Upper lobe of right lung (tissue), 1 donor: ENCODE measurements around the gene ZDHHC24. TPM values are rescaled to one million over a fixed set of nuclear protein-coding genes. Genes with fewer than 3 reads are reported as not detected.
A peak's percentile ranks its signal among the peaks of the same experiment; 100 is the strongest.

Experiments used
- ATAC-seq: fragments of 200-7000 bp; cut with Tn5 transposase; one replicate; pipeline ENCODE4 v1.9.1; 2020; ENCODE audit warnings: mild to moderate bottlenecking, moderate library complexity
- DNase-seq: peaks from one replicate; pipeline ENCODE4 v3.0.0-alpha.2; 2020
- H3K27ac ChIP-seq: fragments of 200-600 bp; one replicate; pipeline ENCODE4 v1.8.0; 2022
- H3K27me3 ChIP-seq: fragments of 200-600 bp; one replicate; pipeline ENCODE4 v1.8.0; 2022; ENCODE audit warnings: mild to moderate bottlenecking
- H3K36me3 ChIP-seq: fragments of 200-600 bp; one replicate; pipeline ENCODE4 v1.8.0; 2022
- H3K4me1 ChIP-seq: fragments of 200-600 bp; one replicate; pipeline ENCODE4 v1.8.0; 2022
- H3K4me3 ChIP-seq: fragments of 200-600 bp; one replicate; pipeline ENCODE4 v1.8.0; 2022; ENCODE audit warnings: mild to moderate bottlenecking
- H3K9me3 ChIP-seq: fragments of 200-600 bp; one replicate; pipeline ENCODE4 v1.8.0; 2022
- intact Hi-C: fragments of 100-400 bp; cut with DNase I; formaldehyde crosslinking; loops from one replicate; pipeline ENCODE4 v1.11.0; 2022
- total RNA-seq: library from RNA; stranded (reverse); fragmentation: NEBNext Ultra II Directional; extraction: Animal tissue kit (Norgen Biotek cat#: 25700); gene quantifications from one replicate; pipeline ENCODE4 v1.2.1, GENCODE V29; 2021
- TF ChIP-seq, protein P1 (sequence below): fragments of 200-600 bp; IDR thresholded peaks from one replicate; pipeline ENCODE4 v1.8.0; 2022; ENCODE audit warnings: antibody characterized with exemption
- donor health status: DM: no; HTN: yes; CAD: no; lungs with severe emphysema.

ZDHHC24 gene
- total RNA-seq, 1 donor from 2014 or later, result 14.5 TPM

DNA sequence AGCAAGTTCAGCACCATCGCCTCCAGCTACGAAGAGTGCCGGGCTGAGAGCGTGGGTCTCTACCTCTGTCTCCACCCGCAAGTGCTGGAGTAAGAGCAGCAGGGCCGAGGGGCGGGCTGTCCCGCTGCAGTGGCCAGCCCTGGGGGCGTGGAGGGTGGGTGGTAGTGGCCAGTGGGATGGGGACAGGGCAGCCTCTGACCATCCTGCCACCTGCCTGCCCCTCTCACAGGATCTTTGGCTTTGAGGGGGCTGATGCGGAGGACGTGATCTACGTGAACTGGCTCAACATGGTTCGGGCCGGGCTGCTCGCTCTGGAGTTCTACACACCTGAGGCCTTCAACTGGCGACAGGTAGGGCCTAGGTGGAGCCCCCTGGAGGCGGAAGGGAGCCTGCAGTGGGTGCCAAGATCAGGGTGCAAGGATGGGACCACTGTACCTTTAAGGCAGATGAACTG is 50.4 kb downstream of the ZDHHC24 start:
- TF ChIP-seq, protein P1, sequence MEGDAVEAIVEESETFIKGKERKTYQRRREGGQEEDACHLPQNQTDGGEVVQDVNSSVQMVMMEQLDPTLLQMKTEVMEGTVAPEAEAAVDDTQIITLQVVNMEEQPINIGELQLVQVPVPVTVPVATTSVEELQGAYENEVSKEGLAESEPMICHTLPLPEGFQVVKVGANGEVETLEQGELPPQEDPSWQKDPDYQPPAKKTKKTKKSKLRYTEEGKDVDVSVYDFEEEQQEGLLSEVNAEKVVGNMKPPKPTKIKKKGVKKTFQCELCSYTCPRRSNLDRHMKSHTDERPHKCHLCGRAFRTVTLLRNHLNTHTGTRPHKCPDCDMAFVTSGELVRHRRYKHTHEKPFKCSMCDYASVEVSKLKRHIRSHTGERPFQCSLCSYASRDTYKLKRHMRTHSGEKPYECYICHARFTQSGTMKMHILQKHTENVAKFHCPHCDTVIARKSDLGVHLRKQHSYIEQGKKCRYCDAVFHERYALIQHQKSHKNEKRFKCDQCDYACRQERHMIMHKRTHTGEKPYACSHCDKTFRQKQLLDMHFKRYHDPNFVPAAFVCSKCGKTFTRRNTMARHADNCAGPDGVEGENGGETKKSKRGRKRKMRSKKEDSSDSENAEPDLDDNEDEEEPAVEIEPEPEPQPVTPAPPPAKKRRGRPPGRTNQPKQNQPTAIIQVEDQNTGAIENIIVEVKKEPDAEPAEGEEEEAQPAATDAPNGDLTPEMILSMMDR, result peak; percentile 18
- no peaks in the 10 kb centered on the region for H3K9me3 ChIP-seq
- peaks cover 56% of the 10 kb centered on the region for H3K36me3 ChIP-seq
- H3K27me3 ChIP-seq, result no peaks in the 10 kb centered on the region
- H3K27ac ChIP-seq, result no peak overlapping the region
- ATAC-seq (no peak), DNase-seq (no peak)
- intact Hi-C loops, result no loop called here
- no peak overlapping the region for H3K4me3 ChIP-seq
- H3K4me1 ChIP-seq, result no peaks in the 10 kb centered on the region

DNA sequence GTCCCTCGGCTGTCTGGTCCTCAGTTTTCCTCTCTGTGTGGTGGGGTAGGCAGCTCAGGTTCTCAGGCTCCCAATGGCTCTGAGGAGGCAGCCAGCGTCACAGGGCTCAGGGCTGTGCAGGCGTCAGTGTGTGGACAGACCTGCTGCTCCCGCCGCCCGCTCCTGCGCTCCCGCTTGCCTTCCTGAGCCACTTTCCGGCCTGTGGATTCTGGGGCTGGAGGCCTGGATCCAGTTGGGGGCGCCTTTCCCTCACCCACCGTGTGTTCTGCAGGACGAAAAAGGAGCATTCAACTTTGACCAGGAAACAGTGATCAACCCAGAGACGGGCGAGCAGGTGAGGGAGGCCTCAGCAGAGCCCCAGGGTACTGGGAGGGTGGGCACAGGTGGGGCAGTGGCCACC is 50.9 kb downstream of the ZDHHC24 start:
- peaks cover 56% of the 10 kb centered on the region for H3K36me3 ChIP-seq
- TF ChIP-seq, protein P1, result no peak
- DNase-seq (no peak), ATAC-seq (no peak)
- H3K9me3 ChIP-seq, result no peaks in the 10 kb centered on the region
- H3K4me1 ChIP-seq, result no peaks in the 10 kb centered on the region
- H3K27ac ChIP-seq, result no peak overlapping the region
- intact Hi-C loops, result no loop called here
- H3K4me3 ChIP-seq, result no peak overlapping the region
- no peaks in the 10 kb centered on the region for H3K27me3 ChIP-seq

DNA sequence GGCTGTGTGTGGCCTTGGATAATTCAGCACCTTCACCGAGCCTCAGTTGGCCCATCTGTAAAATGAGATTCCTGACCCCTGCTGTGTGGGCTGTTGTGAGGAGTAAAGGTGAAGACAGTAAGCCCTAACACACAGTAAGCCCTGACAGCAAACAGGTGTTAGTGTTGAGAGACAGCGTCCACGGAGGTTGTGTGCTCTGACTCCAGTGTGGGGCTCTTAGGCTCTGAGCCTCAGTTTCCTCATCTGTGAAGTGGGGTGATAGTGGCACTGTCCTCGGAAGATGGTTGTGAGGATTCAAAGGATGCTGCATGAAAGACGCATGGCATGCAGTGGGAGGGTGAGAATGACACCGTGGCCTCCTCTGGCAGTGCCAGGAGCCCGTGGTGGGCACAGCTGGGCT is 51.4 kb downstream of the ZDHHC24 start:
- Histone ChIP-seq H3K27me3 (no peaks in the 10 kb centered on the region), H3K4me3 (no peak overlapping the region), H3K27ac (no peak overlapping the region), H3K9me3 (no peaks in the 10 kb centered on the region), H3K36me3 (peaks cover 56% of the 10 kb centered on the region), H3K4me1 (no peaks in the 10 kb centered on the region)
- ATAC-seq, result no peak
- DNase-seq, result no peak
- TF ChIP-seq, protein P1, result no peak
- intact Hi-C loops, result no loop called here

DNA sequence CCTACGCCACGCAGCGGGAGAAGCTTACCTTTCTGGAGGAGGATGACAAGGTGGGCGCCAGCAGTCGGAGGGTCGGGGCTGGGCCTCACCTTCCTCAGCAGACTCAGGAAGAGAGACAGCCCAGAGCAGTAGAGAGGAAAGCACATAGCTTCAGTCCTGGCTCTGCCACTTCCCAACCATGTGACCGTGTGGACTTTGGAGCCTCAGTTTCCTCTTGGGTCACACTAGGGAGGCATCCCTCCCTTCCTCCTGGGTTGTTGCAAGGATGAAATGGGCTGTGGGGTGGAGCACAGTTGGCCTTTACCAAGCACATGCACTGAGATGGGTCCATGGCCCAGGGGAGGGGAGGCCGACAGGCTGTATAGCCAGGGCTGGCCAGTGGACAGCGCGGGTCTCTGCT is 52.7 kb downstream of the ZDHHC24 start:
- intact Hi-C loops, result no loop called here
- no peak for DNase-seq
- Histone ChIP-seq H3K36me3 (peaks cover 55% of the 10 kb centered on the region), H3K4me1 (no peaks in the 10 kb centered on the region), H3K4me3 (no peak overlapping the region), H3K9me3 (no peaks in the 10 kb centered on the region), H3K27me3 (no peaks in the 10 kb centered on the region), H3K27ac (no peak overlapping the region)
- ATAC-seq, result no peak
- TF ChIP-seq, protein P1, result no peak

DNA sequence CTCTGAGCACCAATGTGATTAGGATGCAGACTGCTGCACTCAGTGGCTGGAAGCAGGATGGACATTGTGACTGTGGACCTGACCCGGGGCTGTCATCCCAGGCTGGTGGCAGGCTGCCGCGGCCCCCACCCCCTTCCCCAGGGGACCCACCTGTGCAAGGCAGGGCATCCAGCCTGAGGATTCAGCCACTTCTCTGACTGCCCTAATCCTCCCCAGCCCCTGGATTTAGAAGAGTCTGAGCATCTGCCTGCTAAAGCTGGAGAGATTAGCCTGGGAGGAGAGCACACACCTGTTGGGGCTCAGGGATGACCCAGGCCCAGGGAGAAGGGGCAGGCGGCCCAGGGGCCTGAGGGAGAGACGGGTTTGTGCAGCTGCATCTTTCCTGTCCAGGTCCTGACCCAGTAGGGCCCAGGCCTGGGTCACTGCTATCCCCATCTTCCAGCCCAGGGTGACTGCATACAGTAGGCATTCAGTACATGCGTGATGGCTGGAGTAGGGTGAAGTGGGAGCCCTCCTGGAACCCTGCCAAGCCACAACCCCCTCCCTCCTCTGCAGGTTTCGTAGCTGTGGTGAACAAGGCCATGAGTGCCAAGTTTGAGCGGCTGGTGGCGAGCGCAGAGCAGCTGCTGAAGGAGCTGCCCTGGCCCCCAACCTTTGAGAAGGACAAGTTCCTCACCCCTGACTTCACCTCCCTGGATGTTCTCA is 53.5 kb downstream of the ZDHHC24 start:
- TF ChIP-seq, protein P1, result no peak
- Histone ChIP-seq H3K27ac (no peak overlapping the region), H3K27me3 (no peaks in the 10 kb centered on the region), H3K4me1 (no peaks in the 10 kb centered on the region), H3K9me3 (no peaks in the 10 kb centered on the region), H3K4me3 (no peak overlapping the region), H3K36me3 (peaks cover 56% of the 10 kb centered on the region)
- ATAC-seq (no peak), DNase-seq (no peak)
- intact Hi-C loops, result no loop called here
